ENCODE results near the gene MR1.

- no peak for TF ChIP-seq CTCF (optimal IDR thresholded peaks at IDR 0.05 in 1 of 3, IDR thresholded peaks at IDR 0.05 in 1 of 3, conservative IDR thresholded peaks at IDR 0.05 in 1 of 3; ENCODE audit: extremely low read depth in 1 of 3, insufficient read depth in 2 of 3, low read length in 3 of 3)
- TF ChIP-seq EZH2 (IDR thresholded peaks at IDR 0.05; ENCODE audit: low read length), result no peak
Observed at GRCh38 chr1:181095763-181096184, 62.0 kb downstream of the MR1 start.
